Mesendoderm (in vitro differentiated cells): ENCODE measurements around the gene MAN1A1.

Source experiments
- DNase-seq: peaks from one replicate; pipeline ENCODE4 v3.0.0; 2013
- H2AK5ac ChIP-seq: 2 replicates; pipeline ENCODE4 v1.6.1; 2013; ENCODE audit warnings: low read length, inconsistent platforms
- H2BK120ac ChIP-seq: 2 replicates; pipeline ENCODE4 v1.6.1; 2013; ENCODE audit warnings: low read depth, mild to moderate bottlenecking, low read length, moderate library complexity, mixed read lengths
- H2BK15ac ChIP-seq: replicated peaks from 2 replicates; pipeline ENCODE4 v1.6.1; 2013; ENCODE audit warnings: low read depth, mild to moderate bottlenecking, moderate library complexity
- H2BK5ac ChIP-seq: 2 replicates; pipeline ENCODE4 v1.6.1; 2013; ENCODE audit warnings: low read length, inconsistent platforms
- H3K18ac ChIP-seq: 2 replicates; pipeline ENCODE4 v1.6.1; 2013; ENCODE audit warnings: mild to moderate bottlenecking, low read length, mixed read lengths
- H3K23ac ChIP-seq: one replicate; pipeline ENCODE4 v1.6.1; 2013; ENCODE audit warnings: low read length
- H3K27ac ChIP-seq: 2 replicates; pipeline ENCODE4 v1.5.1; 2013; ENCODE audit warnings: low read depth, mild to moderate bottlenecking, inconsistent platforms, low read length, moderate library complexity
- H3K27me3 ChIP-seq: 2 replicates; pipeline ENCODE4 v1.6.1; 2013; ENCODE audit warnings: low read length, control low read depth, mild to moderate bottlenecking, inconsistent platforms; ENCODE audit not compliant: insufficient read depth, poor library complexity
- H3K36me3 ChIP-seq: 2 replicates; pipeline ENCODE4 v1.6.1; 2013; ENCODE audit warnings: low read length, inconsistent platforms; ENCODE audit not compliant: control insufficient read depth, insufficient read depth
- H3K4ac ChIP-seq: one replicate; pipeline ENCODE4 v1.6.1; 2013; ENCODE audit warnings: low read depth, mild to moderate bottlenecking, low read length, moderate library complexity
- H3K4me1 ChIP-seq: 2 replicates; pipeline ENCODE4 v1.6.1; 2013; ENCODE audit warnings: low read depth, low read length, inconsistent platforms; ENCODE audit not compliant: control insufficient read depth
- H3K4me2 ChIP-seq: 2 replicates; pipeline ENCODE4 v1.6.1; 2013; ENCODE audit warnings: low read length
- H3K4me3 ChIP-seq: 2 replicates; pipeline ENCODE4 v1.5.1; 2013; ENCODE audit warnings: mild to moderate bottlenecking, low read length
- H3K56ac ChIP-seq: one replicate; pipeline ENCODE4 v1.6.1; 2013; ENCODE audit warnings: low read length
- H3K79me1 ChIP-seq: 2 replicates; pipeline ENCODE4 v1.6.1; 2013; ENCODE audit warnings: low read length, inconsistent platforms
- H3K79me2 ChIP-seq: 2 replicates; pipeline ENCODE4 v1.6.1; 2013; ENCODE audit warnings: mild to moderate bottlenecking, low read length; ENCODE audit not compliant: control insufficient read depth, insufficient read depth
- H3K9ac ChIP-seq: 2 replicates; pipeline ENCODE4 v1.6.1; 2013; ENCODE audit warnings: low read length, inconsistent platforms
- H4K5ac ChIP-seq: one replicate; pipeline ENCODE4 v1.6.1; 2013; ENCODE audit warnings: low read length
- H4K8ac ChIP-seq: one replicate; pipeline ENCODE4 v1.6.1; 2013; ENCODE audit warnings: low read depth, mild to moderate bottlenecking, control low read depth, low read length, moderate library complexity
- WGBS: extraction: QIAGEN DNeasy Blood & Tissue Kit; methylation state at CpG from one replicate; pipeline ENCODE4 v1.1.7; 2013; ENCODE audit warnings: low lambda C conversion rate, missing lambda C conversion rate; ENCODE audit not compliant: insufficient coverage; ENCODE audit errors: extremely low coverage; 5-methylcytosine and 5-hydroxymethylcytosine counted together

Gene MAN1A1

GRCh38 chr6:119234457-119234856, 115.1 kb downstream of the MAN1A1 start:
- Histone ChIP-seq H3K27me3 (no peaks in the 10 kb centered on the region), H2BK120ac (no peak overlapping the region), H3K4ac (no peak overlapping the region), H3K56ac (no peak overlapping the region), H3K18ac (no peak overlapping the region), H3K4me1 (no peaks in the 10 kb centered on the region), H2BK5ac (no peak overlapping the region), H3K9ac (no peak overlapping the region), H3K4me3 (no peak overlapping the region), H3K23ac (no peak overlapping the region), H3K27ac (no peak overlapping the region), H2BK15ac (no peak overlapping the region), H2AK5ac (no peak overlapping the region), H3K79me1 (no peaks in the 10 kb centered on the region), H3K36me3 (no peaks in the 10 kb centered on the region), H4K5ac (no peak overlapping the region), H4K8ac (no peak overlapping the region), H3K4me2 (no peak overlapping the region), H3K79me2 (no peaks in the 10 kb centered on the region)
- no CpG with 5 or more reads among the region's 5 CpGs for WGBS
- DNase-seq: no peak

GRCh38 chr6:119233312-119233984, 116.1 kb downstream of the MAN1A1 start:
- no peaks in the 10 kb centered on the region for H3K79me1 ChIP-seq
- no peak overlapping the region for H4K5ac ChIP-seq
- no peak overlapping the region for H4K8ac ChIP-seq
- H2BK120ac ChIP-seq: no peak overlapping the region
- no peak overlapping the region for H2BK15ac ChIP-seq
- H3K18ac ChIP-seq: no peak overlapping the region
- no peaks in the 10 kb centered on the region for H3K27me3 ChIP-seq
- no peak overlapping the region for H2AK5ac ChIP-seq
- no peak overlapping the region for H2BK5ac ChIP-seq
- H3K4me3 ChIP-seq: no peak overlapping the region
- H3K4me1 ChIP-seq: no peaks in the 10 kb centered on the region
- DNase-seq: no peak
- no peak overlapping the region for H3K4ac ChIP-seq
- H3K79me2 ChIP-seq: no peaks in the 10 kb centered on the region
- H3K23ac ChIP-seq: no peak overlapping the region
- no peak overlapping the region for H3K4me2 ChIP-seq
- H3K56ac ChIP-seq: no peak overlapping the region
- H3K36me3 ChIP-seq: no peaks in the 10 kb centered on the region
- H3K27ac ChIP-seq: no peak overlapping the region
- no CpG with 5 or more reads among the region's 2 CpGs for WGBS
- H3K9ac ChIP-seq: no peak overlapping the region

GRCh38 chr6:119231394-119231793, 118.2 kb downstream of the MAN1A1 start:
- H3K79me2 ChIP-seq: no peaks in the 10 kb centered on the region
- H2BK15ac ChIP-seq: no peak overlapping the region
- H3K56ac ChIP-seq: no peak overlapping the region
- no CpG with 5 or more reads among the region's 4 CpGs for WGBS
- no peaks in the 10 kb centered on the region for H3K27me3 ChIP-seq
- H3K9ac ChIP-seq: no peak overlapping the region
- H3K4me3 ChIP-seq: no peak overlapping the region
- no peak overlapping the region for H4K5ac ChIP-seq
- H3K36me3 ChIP-seq: no peaks in the 10 kb centered on the region
- DNase-seq: no peak
- no peaks in the 10 kb centered on the region for H3K79me1 ChIP-seq
- H3K27ac ChIP-seq: no peak overlapping the region
- no peak overlapping the region for H2BK5ac ChIP-seq
- no peak overlapping the region for H4K8ac ChIP-seq
- H3K4me1 ChIP-seq: no peaks in the 10 kb centered on the region
- H3K4me2 ChIP-seq: no peak overlapping the region
- no peak overlapping the region for H3K23ac ChIP-seq
- H3K4ac ChIP-seq: no peak overlapping the region
- H2AK5ac ChIP-seq: no peak overlapping the region
- no peak overlapping the region for H2BK120ac ChIP-seq
- H3K18ac ChIP-seq: no peak overlapping the region

- no peak for DNase-seq
- no peak overlapping the region for H3K4me2 ChIP-seq
Observed at GRCh38 chr6:119230160-119230559, 119.4 kb downstream of the MAN1A1 start.

GRCh38 chr6:119227377-119227776, 122.2 kb downstream of the MAN1A1 start:
- H3K27ac ChIP-seq: no peak overlapping the region
- H3K4me2 ChIP-seq: no peak overlapping the region
- H2BK120ac ChIP-seq: no peak overlapping the region
- no peaks in the 10 kb centered on the region for H3K27me3 ChIP-seq
- no peak overlapping the region for H3K9ac ChIP-seq
- H3K36me3 ChIP-seq: no peaks in the 10 kb centered on the region
- H3K4me1 ChIP-seq: no peaks in the 10 kb centered on the region
- WGBS: no CpG with 5 or more reads among the region's 2 CpGs
- H2BK15ac ChIP-seq: no peak overlapping the region
- DNase-seq: no peak
- H3K18ac ChIP-seq: no peak overlapping the region
- no peak overlapping the region for H3K23ac ChIP-seq
- H2AK5ac ChIP-seq: no peak overlapping the region
- H3K4me3 ChIP-seq: no peak overlapping the region
- no peak overlapping the region for H3K56ac ChIP-seq
- no peak overlapping the region for H3K4ac ChIP-seq
- no peak overlapping the region for H2BK5ac ChIP-seq
- H4K5ac ChIP-seq: no peak overlapping the region
- H3K79me1 ChIP-seq: no peaks in the 10 kb centered on the region
- H3K79me2 ChIP-seq: no peaks in the 10 kb centered on the region
- H4K8ac ChIP-seq: no peak overlapping the region

More at GRCh38 chr6:119230160-119230559, 119.4 kb downstream of the MAN1A1 start:
- Histone ChIP-seq H3K79me2 (no peaks in the 10 kb centered on the region), H3K4me3 (no peak overlapping the region), H4K8ac (no peak overlapping the region), H3K4me1 (no peaks in the 10 kb centered on the region), H2BK15ac (no peak overlapping the region), H2AK5ac (no peak overlapping the region), H2BK5ac (no peak overlapping the region), H3K56ac (no peak overlapping the region), H3K9ac (no peak overlapping the region), H2BK120ac (no peak overlapping the region), H3K27me3 (no peaks in the 10 kb centered on the region), H3K36me3 (no peaks in the 10 kb centered on the region), H4K5ac (no peak overlapping the region), H3K27ac (no peak overlapping the region), H3K23ac (no peak overlapping the region), H3K79me1 (no peaks in the 10 kb centered on the region), H3K18ac (no peak overlapping the region), H3K4ac (no peak overlapping the region)
- no CpG with 5 or more reads among the region's 4 CpGs for WGBS

GRCh38 chr6:119226089-119226488, 123.5 kb downstream of the MAN1A1 start:
- Histone ChIP-seq H3K4ac (no peak overlapping the region), H2BK5ac (no peak overlapping the region), H3K56ac (no peak overlapping the region), H3K36me3 (no peaks in the 10 kb centered on the region), H3K27ac (no peak overlapping the region), H3K18ac (no peak overlapping the region), H3K4me1 (no peaks in the 10 kb centered on the region), H4K5ac (no peak overlapping the region), H3K23ac (no peak overlapping the region), H4K8ac (no peak overlapping the region), H3K79me2 (no peaks in the 10 kb centered on the region), H2BK120ac (no peak overlapping the region), H3K79me1 (no peaks in the 10 kb centered on the region), H3K27me3 (no peaks in the 10 kb centered on the region), H2BK15ac (no peak overlapping the region), H3K4me2 (no peak overlapping the region), H3K4me3 (no peak overlapping the region), H3K9ac (no peak overlapping the region), H2AK5ac (no peak overlapping the region)
- WGBS: no CpG with 5 or more reads among the region's 4 CpGs
- no peak for DNase-seq
